DMS53 treated with DMSO at 0.1 percent for 48 hours (cell line): ENCODE measurements around the gene B4GALT6.

ENCODE experiments used
- DNase-seq: peaks from one replicate; lab custom pipeline; 2025; ENCODE audit not compliant: unreplicated experiment; lab: John Stamatoyannopoulos, UW

The B4GALT6 gene

GRCh38 chr18:31596081-31596872 lies 88.1 kb downstream of the B4GALT6 start:
- peak; percentile 21 for DNase-seq

- no peak for DNase-seq
These were observed 89.1 kb downstream of the B4GALT6 start for GRCh38 chr18:31595121-31595771.

DNA sequence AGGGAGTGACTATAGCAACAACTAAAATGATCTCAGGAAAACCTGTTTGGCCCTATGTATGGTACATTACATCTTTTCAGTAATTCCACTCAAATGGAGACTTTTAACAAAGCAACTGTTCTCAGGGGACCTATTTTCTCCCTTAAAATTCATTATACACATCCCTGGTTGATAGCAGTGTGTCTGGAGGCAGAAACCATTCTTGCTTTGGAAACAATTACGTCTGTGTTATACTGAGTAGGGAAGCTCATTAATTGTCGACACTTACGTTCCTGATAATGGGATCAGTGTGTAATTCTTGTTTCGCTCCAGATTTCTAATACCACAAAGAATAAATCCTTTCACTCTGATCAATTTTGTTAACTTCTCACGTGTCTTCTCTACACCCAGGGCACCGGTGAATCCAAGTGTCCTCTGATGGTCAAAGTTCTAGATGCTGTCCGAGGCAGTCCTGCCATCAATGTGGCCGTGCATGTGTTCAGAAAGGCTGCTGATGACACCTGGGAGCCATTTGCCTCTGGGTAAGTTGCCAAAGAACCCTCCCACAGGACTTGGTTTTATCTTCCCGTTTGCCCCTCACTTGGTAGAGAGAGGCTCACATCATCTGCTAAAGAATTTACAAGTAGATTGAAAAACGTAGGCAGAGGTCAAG lies 91.7 kb downstream of the B4GALT6 start:
- DNase-seq: no peak

DNA sequence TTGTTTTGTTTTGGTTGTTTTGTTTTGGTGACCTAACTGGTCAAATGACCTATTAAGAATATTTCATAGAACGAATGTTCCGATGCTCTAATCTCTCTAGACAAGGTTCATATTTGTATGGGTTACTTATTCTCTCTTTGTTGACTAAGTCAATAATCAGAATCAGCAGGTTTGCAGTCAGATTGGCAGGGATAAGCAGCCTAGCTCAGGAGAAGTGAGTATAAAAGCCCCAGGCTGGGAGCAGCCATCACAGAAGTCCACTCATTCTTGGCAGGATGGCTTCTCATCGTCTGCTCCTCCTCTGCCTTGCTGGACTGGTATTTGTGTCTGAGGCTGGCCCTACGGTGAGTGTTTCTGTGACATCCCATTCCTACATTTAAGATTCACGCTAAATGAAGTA lies 92.8 kb downstream of the B4GALT6 start, which contains the start of gene TTR:
Gene TTR, plus strand, starts transcription at position 250 of the 400 bp plus-strand sequence. Its CDS starts 26 bp downstream, at position 276.
- DNase-seq: no peak

DNA sequence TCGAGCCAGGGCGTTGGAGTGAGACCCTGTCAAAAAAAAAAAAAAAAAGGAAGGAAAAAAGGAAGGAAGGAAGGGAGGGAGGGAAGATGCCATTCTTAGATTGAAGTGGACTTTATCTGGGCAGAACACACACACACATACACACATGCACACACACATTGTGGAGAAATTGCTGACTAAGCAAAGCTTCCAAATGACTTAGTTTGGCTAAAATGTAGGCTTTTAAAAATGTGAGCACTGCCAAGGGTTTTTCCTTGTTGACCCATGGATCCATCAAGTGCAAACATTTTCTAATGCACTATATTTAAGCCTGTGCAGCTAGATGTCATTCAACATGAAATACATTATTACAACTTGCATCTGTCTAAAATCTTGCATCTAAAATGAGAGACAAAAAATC lies 93.3 kb downstream of the B4GALT6 start:
- no peak for DNase-seq

- no peak for DNase-seq
These were observed 93.8 kb downstream of the B4GALT6 start for GRCh38 chr18:31590570-31590969.

DNA sequence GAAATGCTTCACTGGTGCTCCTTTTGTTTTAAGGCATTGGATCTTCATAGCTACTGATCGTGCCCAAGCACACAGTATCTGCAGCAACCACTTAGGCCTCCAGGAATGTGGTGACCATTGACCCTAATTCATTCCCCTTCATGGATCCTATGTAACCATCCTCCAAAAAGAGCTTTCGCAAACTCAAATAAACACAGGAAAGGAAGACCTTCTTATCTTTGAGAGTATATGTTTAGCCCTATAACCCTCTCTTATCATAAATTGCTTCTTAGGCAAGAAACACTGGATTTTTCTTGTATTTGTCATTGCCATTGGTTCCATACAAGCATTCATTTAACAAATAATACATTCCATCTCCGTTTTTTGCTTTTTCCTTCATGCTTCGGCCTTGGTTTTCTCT lies 96.9 kb downstream of the B4GALT6 start:
- DNase-seq: no peak

- DNase-seq: no peak
These were observed 97.8 kb downstream of the B4GALT6 start for GRCh38 chr18:31586616-31587015.

- no peak for DNase-seq
These were observed 98.4 kb downstream of the B4GALT6 start for GRCh38 chr18:31585991-31586390.

DNA sequence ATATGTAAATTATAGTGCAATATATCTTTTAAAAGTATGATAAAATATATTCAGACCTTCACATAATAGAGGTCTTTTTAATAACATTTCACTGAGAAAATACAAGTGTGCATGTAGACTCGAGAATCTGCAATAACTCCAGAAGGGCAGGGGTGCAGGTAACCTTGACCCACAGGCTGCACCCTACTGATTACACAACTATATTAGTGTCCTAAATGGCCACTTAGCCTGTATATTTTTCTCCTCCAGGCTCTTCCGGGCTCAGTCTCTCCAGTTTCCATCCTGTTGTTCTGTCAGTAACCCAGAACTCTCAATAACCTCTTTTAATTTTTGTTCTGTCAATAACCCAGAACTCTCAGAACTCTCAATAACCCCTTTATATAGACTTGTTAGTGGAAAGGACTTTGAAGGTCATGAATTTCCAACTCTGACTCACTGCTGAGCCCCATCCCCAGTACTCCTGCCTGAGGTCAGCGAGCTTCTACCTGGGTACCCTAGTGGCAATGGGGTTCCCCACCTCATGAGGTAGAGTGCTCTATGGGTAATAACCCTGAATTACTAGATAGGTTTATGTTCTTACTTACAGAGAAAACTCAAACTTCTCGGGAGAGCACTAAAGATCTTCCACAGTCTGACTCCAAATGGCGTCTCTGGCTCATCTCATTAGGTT lies 101.1 kb downstream of the B4GALT6 start:
- DNase-seq: no peak

DNA sequence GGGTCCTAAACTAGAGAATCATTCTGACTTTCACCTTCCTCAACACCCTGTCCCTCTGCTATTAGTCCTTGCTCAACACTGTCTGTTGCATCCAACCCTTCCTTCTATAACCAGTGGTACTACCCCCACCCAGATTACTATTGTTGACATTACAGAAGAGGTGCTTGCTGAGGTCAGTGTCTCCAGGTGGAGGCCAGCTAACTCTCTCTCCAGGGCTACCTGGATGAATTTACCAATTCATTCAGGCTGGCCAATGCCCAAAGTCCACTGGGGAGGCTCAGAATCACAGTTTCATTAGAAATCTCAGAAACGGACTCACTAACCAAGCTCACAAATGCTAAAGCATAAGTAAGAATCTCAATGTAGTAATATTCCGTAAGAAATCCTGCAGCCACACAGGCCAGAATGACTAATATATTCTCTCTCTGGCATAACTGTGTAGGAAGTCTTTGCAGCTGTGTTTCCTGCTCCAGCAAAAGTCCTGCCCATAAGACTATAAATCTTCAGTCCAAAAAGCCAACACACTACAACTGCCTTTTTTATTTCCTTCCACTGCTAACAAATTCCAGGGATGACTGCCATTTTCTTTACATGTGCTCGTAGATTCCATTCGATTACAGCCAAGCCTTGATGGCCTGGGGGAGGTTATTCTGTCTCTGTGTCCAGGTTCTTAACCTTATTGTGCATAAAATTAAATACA lies 102.7 kb downstream of the B4GALT6 start:
- no peak for DNase-seq

DNA sequence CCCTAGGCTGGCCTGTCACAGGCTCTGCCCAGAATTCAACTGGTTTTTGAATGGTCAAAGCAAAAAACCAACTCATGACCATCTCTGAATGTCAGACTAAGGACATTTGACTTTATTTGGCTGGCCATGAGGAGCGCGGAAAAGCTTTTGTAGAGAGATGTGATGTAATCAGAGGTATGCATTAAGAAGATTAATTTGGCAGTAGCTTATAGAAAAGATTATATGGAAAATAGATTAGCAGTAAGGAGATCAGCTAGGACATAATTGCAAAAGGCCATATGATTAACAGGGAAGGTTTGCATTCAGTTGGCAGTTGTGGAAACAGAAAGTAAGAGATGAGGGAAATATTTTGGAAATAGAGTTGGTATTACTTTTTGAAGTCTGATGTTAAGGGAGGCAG lies 105.0 kb downstream of the B4GALT6 start:
- DNase-seq: no peak

- DNase-seq: no peak
These were observed 106.3 kb downstream of the B4GALT6 start for GRCh38 chr18:31578126-31578525.

DNA sequence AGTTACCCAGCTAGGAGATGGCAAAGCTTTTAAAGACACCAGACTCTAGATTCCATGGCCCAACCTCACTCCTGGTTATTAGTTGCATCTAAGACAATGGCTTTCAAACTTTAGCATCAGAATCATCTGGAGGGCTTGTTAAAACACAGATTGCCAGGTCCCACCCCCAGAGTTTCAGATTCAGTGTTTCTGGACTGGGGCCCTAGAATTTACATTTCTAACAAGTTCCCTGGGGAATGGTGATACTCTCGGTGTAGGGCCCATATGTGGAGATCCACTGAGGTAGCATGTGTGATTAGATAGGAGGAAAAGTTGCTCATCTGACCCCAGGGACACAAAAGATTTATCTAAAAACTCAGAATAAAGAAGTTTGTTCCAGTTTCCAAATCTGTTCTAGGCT lies 107.2 kb downstream of the B4GALT6 start:
- no peak for DNase-seq

DNA sequence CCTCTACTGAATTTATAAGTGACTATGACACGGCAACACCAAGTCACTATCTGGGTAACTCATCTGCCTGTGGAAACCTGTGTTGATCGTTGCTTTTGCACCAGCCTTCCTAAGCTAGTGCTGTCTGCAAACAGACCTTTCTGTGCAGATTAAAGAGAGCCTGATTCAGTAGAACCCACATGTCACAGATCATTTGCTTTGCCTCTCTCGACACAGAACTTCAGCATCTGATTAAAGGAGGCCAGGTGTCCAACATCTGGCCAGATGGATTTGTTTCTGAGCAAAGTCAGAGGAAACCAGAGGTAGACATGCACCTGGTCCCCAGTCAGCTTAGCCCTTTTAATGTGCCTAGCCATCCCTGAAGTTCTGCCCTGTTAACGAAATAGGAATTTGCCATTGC lies 107.7 kb downstream of the B4GALT6 start:
- no peak for DNase-seq

DNA sequence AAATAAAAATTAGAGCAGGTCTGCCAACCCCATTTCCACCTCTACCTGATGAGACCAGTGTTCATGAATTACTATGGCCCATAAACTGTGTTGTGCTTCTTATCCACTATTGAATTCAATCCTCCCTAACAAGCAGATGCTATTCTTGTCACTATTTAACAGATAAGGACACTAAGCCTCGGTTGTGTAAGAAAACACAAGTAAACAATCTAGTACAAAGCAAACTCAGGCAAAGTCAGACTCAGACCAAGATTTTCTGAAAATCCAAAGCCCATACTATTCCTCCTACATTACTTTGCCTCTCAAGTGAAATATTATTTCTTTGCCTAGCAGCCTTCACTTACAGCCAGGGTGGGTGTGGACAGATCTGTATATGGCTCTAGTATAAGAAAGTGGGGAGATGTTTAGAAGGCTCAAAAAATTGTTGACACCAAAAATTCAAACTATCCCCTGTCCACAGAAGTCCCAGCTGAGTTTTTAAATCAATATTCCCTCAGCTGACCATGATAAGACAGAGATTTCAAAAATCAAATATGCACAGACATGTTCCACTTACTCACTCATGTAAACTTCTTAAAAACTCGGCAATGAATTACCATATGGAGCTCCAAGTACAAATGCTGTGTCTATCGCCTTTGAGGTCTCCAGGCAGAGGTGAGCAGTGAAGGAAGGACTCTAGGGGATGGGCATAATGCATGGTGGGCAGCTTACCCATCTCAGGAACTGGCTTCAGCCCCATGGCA lies 108.7 kb downstream of the B4GALT6 start:
- no peak for DNase-seq

DNA sequence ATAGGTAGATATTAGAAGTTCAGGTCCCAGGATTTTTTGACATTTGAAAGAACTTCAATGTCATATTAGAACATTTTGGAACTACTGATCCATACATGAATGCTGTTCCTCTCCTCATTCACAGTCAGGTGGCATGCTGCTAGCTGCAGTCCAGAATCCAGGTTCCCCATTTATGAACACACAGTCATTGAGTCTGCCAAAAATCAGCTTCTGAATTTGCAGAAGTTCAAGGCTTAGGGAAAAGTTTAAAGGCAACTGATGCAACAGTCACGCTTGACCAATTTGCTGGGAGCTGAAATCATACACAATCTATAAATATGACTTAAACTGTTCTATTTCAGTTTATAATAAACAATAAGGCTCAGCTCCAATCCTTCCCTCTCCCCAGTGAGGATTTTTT lies 110.0 kb downstream of the B4GALT6 start:
- no peak for DNase-seq
